HCT116 (cell line): Measurements from ENCODE around the gene MAML3. TPM values are rescaled to one million over a fixed set of nuclear protein-coding genes. Genes with fewer than 3 reads are reported as not detected.

ENCODE experiments used
- ATAC-seq: fragments of 200-7000 bp; cut with Tn5 transposase; 2 replicates; pipeline ENCODE4 v1.9.1; 2020; ENCODE audit warnings: mild to moderate bottlenecking, moderate library complexity
- BruUV-seq: library from RNA; stranded (reverse); fragments of 400-500 nt; replicated peaks from 2 replicates; lab custom pipeline; 2021; lab: Mats Ljungman, UMichigan
- CTCF ChIA-PET: fragments of 300-600 bp; sonication (Branson Sonifier 250); formaldehyde crosslinking; loops from one replicate; lab custom pipeline; 2021; ENCODE audit warnings: antibody characterized with exemption; lab: Charles Lee
- POLR2A ChIA-PET: fragments of 300-600, 350-600 bp; sonication (Branson Sonifier 250); formaldehyde crosslinking; loops from one replicate; lab custom pipeline; 2021; ENCODE audit warnings: antibody characterized with exemption; lab: Charles Lee
- RAD21 ChIA-PET, 2 experiments: fragments of 300-600 bp; sonication (Branson Sonifier 250); formaldehyde crosslinking; loops; one replicate each; lab custom pipeline; 2023; ENCODE audit warnings: low total read pairs in 2 of 2; ENCODE audit not compliant: uncharacterized antibody in 2 of 2, unreplicated experiment in 2 of 2, low non-redundant PET in 1 of 2; lab: Charles Lee
- DNase-seq: peaks from one replicate; pipeline ENCODE4 v3.0.0-alpha.2; 2010; ENCODE audit warnings: low read depth, low spot score
- H2AFZ ChIP-seq: fragments of 200-600 bp; shearing (Covaris generic), sonication (generic); 2 replicates; pipeline ENCODE4 v1.6.1; 2017; ENCODE audit warnings: low read depth, mixed run types, mixed read lengths, antibody characterized with exemption, low read length; ENCODE audit not compliant: poor library complexity, severe bottlenecking
- H3K27ac ChIP-seq: 2 replicates; pipeline ENCODE4 v1.5.1; 2012; ENCODE audit warnings: low read depth, low read length
- H3K27me3 ChIP-seq: fragments of 200-600 bp; sonication (generic); 2 replicates; pipeline ENCODE4 v1.6.1; 2016; ENCODE audit warnings: mixed run types, low read length, mixed read lengths; ENCODE audit not compliant: insufficient read depth
- H3K36me3 ChIP-seq, 2 experiments: fragments of 200-500 bp in 1 of 2; fragments of 200-600 bp in 1 of 2; sonication (Bioruptor generic) in 1 of 2; sonication (generic) in 1 of 2; 2 replicates each; pipeline versions ENCODE4 v1.5.1 to v1.6.1; 2014 to 2016; ENCODE audit warnings: low read length in 2 of 2, inconsistent platforms in 1 of 2, mixed read lengths in 1 of 2, mixed run types in 1 of 2; ENCODE audit not compliant: insufficient read depth in 2 of 2, control insufficient read depth in 1 of 2
- H3K4me1 ChIP-seq, 2 experiments: fragments of 200-600 bp in 1 of 2; sonication (generic) in 1 of 2; 2 replicates each; pipeline versions ENCODE4 v1.5.1 to v1.6.1; 2012 to 2017; ENCODE audit warnings: low read length in 2 of 2, inconsistent platforms in 1 of 2, mild to moderate bottlenecking in 1 of 2, mixed read lengths in 1 of 2, mixed run types in 1 of 2, moderate library complexity in 1 of 2; ENCODE audit not compliant: insufficient read depth in 2 of 2, control insufficient read depth in 1 of 2
- H3K4me2 ChIP-seq: fragments of 200-600 bp; sonication (generic); 2 replicates; pipeline ENCODE4 v1.6.1; 2017; ENCODE audit warnings: mixed run types, low read length, mixed read lengths
- H3K4me3 ChIP-seq, 2 experiments: fragments of 200-600 bp in 1 of 2; sonication (generic) in 1 of 2; replicated peaks in 1 of 2; 2 replicates each; pipeline ENCODE4 v1.5.1; 2011 to 2016; ENCODE audit warnings: low read length in 2 of 2, control low read depth in 1 of 2, low read depth in 1 of 2, mild to moderate bottlenecking in 1 of 2, mixed read lengths in 1 of 2, mixed run types in 1 of 2
- H3K79me2 ChIP-seq: fragments of 200-600 bp; sonication (generic); 2 replicates; pipeline ENCODE4 v1.6.1; 2017; ENCODE audit warnings: mild to moderate bottlenecking, mixed run types, low read length, moderate library complexity, mixed read lengths; ENCODE audit not compliant: insufficient read depth
- H3K9ac ChIP-seq: fragments of 200-600 bp; sonication (generic); 2 replicates; pipeline ENCODE4 v1.6.1; 2016; ENCODE audit warnings: low read length, mixed read lengths
- H3K9me2 ChIP-seq: fragments of 200-600 bp; sonication (generic), shearing (Covaris generic); 2 replicates; pipeline ENCODE4 v1.6.1; 2017; ENCODE audit warnings: mixed run types, mild to moderate bottlenecking, moderate library complexity; ENCODE audit not compliant: insufficient read depth
- H3K9me3 ChIP-seq, 2 experiments: fragments of 200-500 bp in 1 of 2; fragments of 200-600 bp in 1 of 2; sonication (Bioruptor generic) in 1 of 2; sonication (generic) in 1 of 2; 2 replicates each; pipeline ENCODE4 v1.6.1; 2014 to 2017; ENCODE audit warnings: low read length in 2 of 2, mixed read lengths in 2 of 2, inconsistent platforms in 1 of 2, low read depth in 1 of 2, mild to moderate bottlenecking in 1 of 2, mixed run types in 1 of 2, moderate library complexity in 1 of 2; ENCODE audit not compliant: control insufficient read depth in 1 of 2, insufficient read depth in 1 of 2
- H4K20me1 ChIP-seq: fragments of 200-600 bp; sonication (generic), shearing (Covaris generic); 2 replicates; pipeline ENCODE4 v1.6.1; 2017; ENCODE audit warnings: mixed run types, mild to moderate bottlenecking, moderate library complexity; ENCODE audit not compliant: insufficient read depth
- MAX ChIP-seq: IDR thresholded peaks from 2 replicates; pipeline ENCODE4 v1.6.1; 2012
- POLR2A ChIP-seq: IDR thresholded peaks from 2 replicates; pipeline ENCODE4 v1.7.0; 2011; ENCODE audit warnings: borderline replicate concordance; ENCODE audit not compliant: insufficient read depth, insufficient read length; ENCODE audit errors: extremely low read depth
- REST ChIP-seq: IDR thresholded peaks from 2 replicates; pipeline ENCODE4 v1.6.1; 2012; ENCODE audit warnings: low read depth
- SIN3A ChIP-seq: IDR thresholded peaks from 2 replicates; pipeline ENCODE4 v1.6.1; 2012; ENCODE audit warnings: low read depth
- SP1 ChIP-seq: IDR thresholded peaks from 2 replicates; pipeline ENCODE4 v1.6.1; 2012; ENCODE audit warnings: low read depth
- SRF ChIP-seq: IDR thresholded peaks from 2 replicates; pipeline ENCODE4 v1.6.1; 2012; ENCODE audit warnings: low read depth
- intact Hi-C: fragments of 100-400 bp; cut with micrococcal nuclease; formaldehyde crosslinking; loops from 2 replicates; pipeline ENCODE4 v1.10.0; 2022
- total RNA-seq: library from RNA; stranded (reverse); gene quantifications from one replicate; pipeline ENCODE4 v1.2.1, GENCODE V29; 2021; ENCODE audit not compliant: unreplicated experiment

The MAML3 gene
- total RNA-seq, 1 experiment from 2014 or later, result 3.1 TPM

DNA sequence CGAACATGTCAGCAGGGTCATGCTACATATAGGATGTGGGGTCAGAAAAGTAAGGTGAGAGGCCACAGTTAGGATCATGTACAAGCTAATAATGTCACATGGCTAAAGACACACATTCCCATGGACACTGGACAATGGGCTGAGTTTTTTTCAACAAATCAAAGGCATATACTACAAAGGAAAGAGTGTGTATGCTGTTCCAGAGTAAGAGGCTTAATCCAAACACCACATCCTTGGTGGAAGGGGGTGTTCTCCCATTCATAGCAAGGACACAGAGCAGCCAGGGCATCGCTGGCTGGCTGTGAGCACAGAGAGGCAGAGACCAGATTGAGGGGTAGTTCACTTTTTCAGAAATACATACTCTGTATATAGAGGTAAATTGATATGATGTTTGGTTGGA is 356.7 kb downstream of the MAML3 start:
- Histone ChIP-seq H3K9me3 (no peaks in the 10 kb centered on the region), H3K4me2 (no peak overlapping the region), H4K20me1 (no peaks in the 10 kb centered on the region), H3K27me3 (peaks cover 3% of the 10 kb centered on the region; the same call in 1 of the 2 replicates), H3K4me1 (no peaks in the 10 kb centered on the region), H3K27ac (no peak overlapping the region), H3K9me2 (no peaks in the 10 kb centered on the region)
- intact Hi-C loops, result no loop called here
- no peak for ATAC-seq
- CTCF ChIA-PET, result no interaction called here
- RAD21 ChIA-PET, result no interaction called here
- no peak for TF ChIP-seq SRF
- no peak for TF ChIP-seq SP1
- no peak for TF ChIP-seq SIN3A
- TF ChIP-seq REST, result no peak
- no peak for TF ChIP-seq POLR2A
- no peak for TF ChIP-seq MAX
- TF ChIP-seq, all 23 proteins: peak for 0
- Histone ChIP-seq H3K36me3 (no peaks in the 10 kb centered on the region), H3K79me2 (no peaks in the 10 kb centered on the region), H2AFZ (no peak overlapping the region), H3K4me3 (no peak overlapping the region), H3K9ac (no peak overlapping the region)
- DNase-seq, result no peak
- POLR2A ChIA-PET, result no interaction called here
- BruUV-seq, result no TSS peak
